HG03442 (cell line): ENCODE results near the gene RNF130.
A peak's percentile ranks its signal among the peaks of the same experiment; 100 is the strongest.

Experiments
- ATAC-seq: cut with Tn5 transposase; IDR thresholded peaks from one replicate; pipeline ENCODE4 v1.9.1; 2021; ENCODE audit warnings: mild to moderate bottlenecking, moderate library complexity; ENCODE audit not compliant: unreplicated experiment

The RNF130 gene

GRCh38 chr5:180071531-180072255, at the start of gene RNF130:
Gene RNF130 (minus strand): TSS chr5:180071759. CDS start chr5:180071702, 57 bp downstream.
- ATAC-seq = peak; percentile 45

GRCh38 chr5:180120237-180121101, 48.9 kb upstream of the RNF130 start:
- ATAC-seq = no peak

- ATAC-seq = no peak
These were observed 48.3 kb upstream of the RNF130 start for GRCh38 chr5:180119903-180120236.

GRCh38 chr5:180119031-180119902, 47.7 kb upstream of the RNF130 start:
- no peak for ATAC-seq

- ATAC-seq = no peak
These were observed 46.8 kb upstream of the RNF130 start for GRCh38 chr5:180118391-180118791.

GRCh38 chr5:180117000-180117725, 45.6 kb upstream of the RNF130 start:
- ATAC-seq = no peak

- ATAC-seq = no peak
These were observed 44.8 kb upstream of the RNF130 start for GRCh38 chr5:180116077-180116999.

- no peak for ATAC-seq
These were observed 43.9 kb upstream of the RNF130 start for GRCh38 chr5:180115326-180116076.

GRCh38 chr5:180114304-180115003, 42.9 kb upstream of the RNF130 start:
- no peak for ATAC-seq

GRCh38 chr5:180113660-180114303, 42.2 kb upstream of the RNF130 start:
- ATAC-seq = no peak

- no peak for ATAC-seq
These were observed 40.8 kb upstream of the RNF130 start for GRCh38 chr5:180112181-180112861.

GRCh38 chr5:180111273-180112002, 39.9 kb upstream of the RNF130 start:
- ATAC-seq = no peak

GRCh38 chr5:180109920-180110319, 38.4 kb upstream of the RNF130 start:
- ATAC-seq = no peak

GRCh38 chr5:180107005-180107404, 35.4 kb upstream of the RNF130 start:
- ATAC-seq = no peak

- no peak for ATAC-seq
These were observed 34.3 kb upstream of the RNF130 start for GRCh38 chr5:180105827-180106312.

- ATAC-seq = no peak
These were observed 32.6 kb upstream of the RNF130 start for GRCh38 chr5:180104168-180104530.
